SW480 (cell line): ENCODE results near the gene SNED1.
A peak's percentile ranks its signal among the peaks of the same experiment; 100 is the strongest.
"Not testable (repeated sequence)": the region's sequence is repeated elsewhere in the genome, so short reads cannot be mapped to it uniquely, and the experiment has no call there.

Experiments used
- DNase-seq: peaks from one replicate; pipeline ENCODE4 v3.0.0-alpha.2; 2016; ENCODE audit warnings: low spot score

SNED1 gene

GRCh38 chr2:240972636-240973521, 25.5 kb upstream of the SNED1 start:
- DNase-seq = no peak

- DNase-seq = peak; percentile 36
Observed at GRCh38 chr2:240974771-240975572, 23.4 kb upstream of the SNED1 start.

GRCh38 chr2:240975903-240976302, 22.5 kb upstream of the SNED1 start:
- not testable (repeated sequence) for DNase-seq

- DNase-seq = no peak
Observed at GRCh38 chr2:240981280-240981679, 17.1 kb upstream of the SNED1 start.

- no peak for DNase-seq
Observed at GRCh38 chr2:240981871-240982800, 16.3 kb upstream of the SNED1 start.

- DNase-seq = no peak
Observed at GRCh38 chr2:240982821-240983281, 15.6 kb upstream of the SNED1 start.

GRCh38 chr2:240983361-240983995, 14.9 kb upstream of the SNED1 start:
- DNase-seq = peak; percentile 53

- no peak for DNase-seq
Observed at GRCh38 chr2:240983996-240984498, 14.4 kb upstream of the SNED1 start.

- no peak for DNase-seq
Observed at GRCh38 chr2:240985881-240986786, 12.3 kb upstream of the SNED1 start.

- DNase-seq = no peak
Observed at GRCh38 chr2:240986787-240987411, 11.5 kb upstream of the SNED1 start.

- DNase-seq = no peak
Observed at GRCh38 chr2:240987588-240987987, 10.8 kb upstream of the SNED1 start.

- no peak for DNase-seq
Observed at GRCh38 chr2:240988146-240988545, 10.3 kb upstream of the SNED1 start.

GRCh38 chr2:240988571-240989271, 9.7 kb upstream of the SNED1 start:
- DNase-seq = no peak

- peak; percentile 32 for DNase-seq
Observed at GRCh38 chr2:240989451-240990265, 8.8 kb upstream of the SNED1 start.

GRCh38 chr2:240990266-240990529, 8.2 kb upstream of the SNED1 start:
- peak; percentile 39 for DNase-seq

- no peak for DNase-seq
Observed at GRCh38 chr2:240990726-240991377, 7.6 kb upstream of the SNED1 start.

- peak; percentile 97 for DNase-seq
Observed at GRCh38 chr2:240991378-240992263, 6.8 kb upstream of the SNED1 start.
